Fibroblast of the conjunctiva (primary cell): ENCODE measurements around the gene TCP1.
"Not testable (repeated sequence)": the region's sequence is repeated elsewhere in the genome, so short reads cannot be mapped to it uniquely, and the experiment has no call there.

Experiments
- DNase-seq: peaks from one replicate; pipeline ENCODE4 v3.0.0-alpha.2; 2010; ENCODE audit warnings: low read depth

Gene TCP1

GRCh38 chr6:159817951-159818739, 28.7 kb upstream of the TCP1 start:
- no peak for DNase-seq

DNA sequence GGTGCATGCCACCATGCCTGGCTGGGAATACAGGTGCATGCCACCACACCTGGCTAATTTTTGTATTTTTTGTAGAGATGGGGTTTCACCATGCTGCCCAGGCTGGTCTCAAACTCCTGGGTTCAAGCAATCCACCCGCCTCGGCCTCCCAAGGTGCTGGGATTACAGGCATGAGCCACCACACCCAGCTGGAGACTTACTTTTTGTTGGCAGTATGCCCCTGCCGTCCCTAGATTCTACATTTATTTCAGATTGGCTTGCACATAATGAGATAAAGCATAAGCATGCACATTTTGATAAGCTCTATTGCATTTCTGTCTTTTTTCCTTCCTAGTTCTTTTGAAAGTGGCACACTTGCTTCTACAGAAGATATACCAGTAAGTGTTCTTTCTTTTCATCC, 27.4 kb upstream of the TCP1 start:
- DNase-seq: not testable (repeated sequence)

DNA sequence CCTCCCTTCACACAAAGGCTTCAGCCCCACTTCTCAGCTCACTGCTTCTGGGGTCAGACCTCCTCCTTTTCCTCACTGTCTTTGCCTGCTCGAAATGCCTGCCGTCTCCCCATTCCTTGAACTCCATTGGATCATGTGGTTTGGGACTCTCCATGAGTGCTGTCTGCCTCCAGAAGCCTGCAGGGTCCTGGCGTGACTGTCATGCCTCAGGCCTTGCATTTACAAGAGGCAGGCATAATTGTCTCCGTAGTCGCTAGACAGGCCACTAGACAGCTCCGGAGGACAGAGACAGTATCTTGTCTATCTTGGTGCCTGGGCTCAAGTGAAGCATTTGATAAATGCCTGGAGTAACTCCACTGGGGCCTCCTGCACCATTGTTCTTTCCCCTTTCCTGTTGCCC, 26.0 kb upstream of the TCP1 start:
- DNase-seq: no peak

- no peak for DNase-seq
These were observed 24.4 kb upstream of the TCP1 start for GRCh38 chr6:159813781-159814180.

DNA sequence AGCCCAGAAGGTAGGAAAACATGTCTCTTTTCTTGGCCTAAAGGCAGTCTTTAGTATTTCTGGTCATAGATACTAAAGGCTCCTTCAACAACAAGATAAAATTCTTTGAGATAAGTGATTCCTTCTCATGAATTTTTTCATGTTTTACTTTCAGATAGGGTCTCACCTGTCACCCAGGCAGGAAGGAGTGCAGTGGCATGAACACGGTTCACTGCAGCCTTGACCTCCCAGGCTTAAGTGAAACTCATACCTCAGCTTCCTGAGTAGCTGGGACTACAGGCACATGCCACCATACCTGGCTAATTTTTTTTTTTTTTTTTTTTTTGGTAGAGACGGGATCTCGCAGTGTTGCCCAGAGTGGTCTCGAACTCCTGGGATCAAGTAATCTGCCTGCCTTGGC, 19.7 kb upstream of the TCP1 start:
- DNase-seq: no peak

- DNase-seq: no peak
These were observed 19.2 kb upstream of the TCP1 start for GRCh38 chr6:159808647-159809046.

- no peak for DNase-seq
These were observed 17.9 kb upstream of the TCP1 start for GRCh38 chr6:159807150-159807858.

DNA sequence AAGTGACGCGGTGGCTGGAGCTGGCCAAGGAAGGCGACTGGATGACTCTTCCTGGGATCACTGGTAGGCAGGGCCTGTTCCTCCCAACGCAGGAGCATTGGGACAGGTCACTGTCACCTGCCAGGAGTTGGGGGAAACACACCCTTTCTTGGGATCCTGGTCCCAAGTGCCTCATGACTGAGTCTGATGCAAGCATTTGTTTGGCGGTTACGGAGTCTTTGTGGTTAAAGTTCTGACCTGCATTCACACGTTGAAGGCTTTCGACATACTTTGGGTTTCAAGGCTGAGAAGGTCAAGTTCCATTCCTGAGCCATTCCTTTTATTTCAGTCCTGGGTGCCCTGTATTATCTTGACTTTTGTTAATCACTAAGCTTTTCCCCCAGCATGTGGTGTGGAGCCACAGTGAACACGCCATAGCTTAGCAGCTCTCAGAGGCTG, 16.6 kb upstream of the TCP1 start:
- DNase-seq: no peak

DNA sequence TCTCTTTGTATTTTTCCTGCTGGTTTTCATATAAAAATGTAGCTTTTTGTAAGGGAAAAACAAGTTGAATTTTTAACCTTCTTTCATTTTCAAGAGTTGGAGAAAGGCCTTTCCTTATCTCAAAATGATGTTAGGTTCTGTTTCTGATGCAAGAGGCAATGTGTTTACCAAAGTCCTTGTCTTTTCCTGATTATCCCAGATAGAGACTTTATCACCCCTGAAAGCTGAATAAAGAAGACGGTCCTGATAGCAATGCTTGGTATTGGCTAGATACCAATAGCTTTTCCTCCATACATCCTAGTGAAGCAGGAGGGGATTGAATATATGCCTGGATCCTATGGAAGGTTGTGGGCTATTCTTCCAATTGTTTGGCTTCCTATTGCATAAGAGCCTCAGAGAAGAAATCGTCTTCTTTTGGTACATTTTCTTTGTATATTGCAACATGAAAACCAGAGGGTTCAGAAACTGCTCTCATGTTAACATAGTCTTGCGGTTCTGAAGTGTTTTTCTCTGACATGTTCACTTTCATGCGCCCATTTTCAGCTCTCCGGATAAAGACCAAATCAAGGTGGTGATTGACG, 16.1 kb upstream of the TCP1 start:
- DNase-seq: no peak

DNA sequence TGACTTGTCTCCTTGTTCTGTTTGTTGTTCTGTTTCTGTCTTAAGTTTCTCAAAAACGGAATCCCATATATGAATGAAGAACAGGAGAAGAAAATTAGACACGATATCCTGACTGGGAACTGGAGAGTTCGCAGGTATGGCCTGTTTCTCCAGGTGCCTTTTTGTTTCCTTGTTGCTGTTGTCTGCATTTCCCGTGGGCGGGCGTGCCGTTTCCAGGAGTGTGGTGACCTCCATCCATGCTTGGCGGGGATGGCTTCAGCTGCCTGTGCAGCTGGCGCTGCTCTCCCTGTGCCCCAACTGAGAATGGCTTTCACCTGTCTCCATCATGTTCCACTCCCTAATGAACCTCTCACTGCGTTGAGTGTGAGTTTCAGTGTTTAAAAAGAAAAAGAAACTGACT, 15.1 kb upstream of the TCP1 start:
- DNase-seq: no peak

DNA sequence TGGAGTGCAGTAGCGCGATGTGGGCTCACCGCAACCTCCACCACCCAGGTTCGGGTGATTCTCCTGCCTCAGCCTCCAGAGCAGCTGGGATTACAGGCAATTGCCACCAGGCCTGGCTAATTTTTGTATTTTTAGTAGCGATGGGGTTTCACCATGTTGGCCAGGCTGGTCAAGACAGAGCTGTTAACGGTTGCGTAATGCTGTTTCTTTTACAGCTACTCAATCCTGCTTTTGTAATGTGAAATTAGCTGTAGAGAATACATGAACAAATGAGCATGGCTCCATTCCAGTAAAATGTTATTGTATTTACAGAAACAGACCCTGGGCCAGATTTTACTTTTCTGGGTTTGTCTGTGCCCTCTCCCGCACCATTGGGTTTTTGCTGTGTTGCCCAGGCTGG, 12.5 kb upstream of the TCP1 start:
- DNase-seq: no peak

- DNase-seq: no peak
These were observed 10.9 kb upstream of the TCP1 start, which contains the start of gene PNLDC1 for GRCh38 chr6:159800141-159800865. Gene PNLDC1 (plus strand): TSS chr6:159800276. CDS start chr6:159800308, 32 bp downstream.

DNA sequence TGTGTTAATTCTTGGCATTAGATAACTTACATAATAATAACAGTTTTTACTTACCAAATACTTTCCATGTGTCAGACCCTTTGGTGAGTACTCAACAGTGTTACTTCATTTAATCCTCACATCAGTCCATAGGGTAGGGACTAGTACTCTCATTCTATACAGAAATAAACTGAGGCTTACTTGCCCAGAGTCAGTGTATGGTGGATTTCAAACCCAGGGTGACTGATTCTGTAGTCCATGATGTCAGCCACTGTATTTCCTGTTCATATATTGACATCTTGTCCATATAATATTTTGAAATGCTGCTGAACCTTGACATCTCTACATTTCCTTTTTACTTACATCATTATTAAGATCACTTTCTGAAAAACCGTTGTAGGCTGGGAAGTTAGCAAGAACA, 8.2 kb upstream of the TCP1 start:
- no peak for DNase-seq

- DNase-seq: not testable (repeated sequence)
These were observed 5.6 kb upstream of the TCP1 start for GRCh38 chr6:159794976-159795375.

GRCh38 chr6:159790956-159791598, 1.7 kb upstream of the TCP1 start:
- DNase-seq: no peak

DNA sequence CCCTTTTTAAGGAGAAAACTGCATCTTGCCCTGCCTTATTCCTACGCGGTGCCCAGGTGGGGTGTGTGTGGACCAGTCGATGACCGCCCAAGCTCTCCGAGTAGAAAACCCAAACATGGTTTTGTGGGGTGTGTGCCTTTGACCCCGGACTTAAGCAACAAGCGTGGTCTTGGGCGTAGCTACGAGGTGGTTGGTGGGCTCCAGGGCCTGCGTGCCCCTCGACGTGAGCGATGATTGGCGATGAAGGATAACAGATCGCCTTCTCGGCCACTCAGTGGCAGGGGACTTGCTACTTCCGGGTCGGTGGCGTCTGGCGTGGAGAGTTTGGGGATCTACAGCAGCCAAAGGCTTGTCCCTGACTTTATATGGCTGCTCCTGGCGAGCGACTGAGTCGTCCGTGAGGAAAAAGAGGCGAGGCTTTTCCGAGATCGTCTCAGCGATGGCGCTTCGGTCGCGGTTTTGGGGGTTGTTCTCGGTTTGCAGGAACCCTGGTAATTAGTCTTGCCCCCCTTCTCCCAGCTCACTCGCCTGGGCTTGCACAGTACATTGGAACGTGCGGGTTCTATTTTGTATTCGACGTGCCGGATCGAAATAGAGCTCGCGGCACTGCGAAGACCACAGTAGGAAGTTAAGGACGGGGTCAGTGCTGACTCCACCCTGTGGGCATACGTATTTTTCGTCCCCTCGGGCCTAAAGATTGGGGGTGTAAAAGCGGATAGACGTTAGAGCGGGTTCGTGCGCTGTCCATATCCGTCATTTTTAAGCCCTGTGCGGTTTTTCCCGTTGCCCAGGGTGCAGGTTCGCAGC, 950 bp upstream of the TCP1 start, which contains the start of gene MRPL18:
MRPL18 (plus strand) TSS at position 319 of the 807 bp plus-strand sequence; CDS start at position 440, 121 bp downstream.
- DNase-seq: peak; percentile 97

DNA sequence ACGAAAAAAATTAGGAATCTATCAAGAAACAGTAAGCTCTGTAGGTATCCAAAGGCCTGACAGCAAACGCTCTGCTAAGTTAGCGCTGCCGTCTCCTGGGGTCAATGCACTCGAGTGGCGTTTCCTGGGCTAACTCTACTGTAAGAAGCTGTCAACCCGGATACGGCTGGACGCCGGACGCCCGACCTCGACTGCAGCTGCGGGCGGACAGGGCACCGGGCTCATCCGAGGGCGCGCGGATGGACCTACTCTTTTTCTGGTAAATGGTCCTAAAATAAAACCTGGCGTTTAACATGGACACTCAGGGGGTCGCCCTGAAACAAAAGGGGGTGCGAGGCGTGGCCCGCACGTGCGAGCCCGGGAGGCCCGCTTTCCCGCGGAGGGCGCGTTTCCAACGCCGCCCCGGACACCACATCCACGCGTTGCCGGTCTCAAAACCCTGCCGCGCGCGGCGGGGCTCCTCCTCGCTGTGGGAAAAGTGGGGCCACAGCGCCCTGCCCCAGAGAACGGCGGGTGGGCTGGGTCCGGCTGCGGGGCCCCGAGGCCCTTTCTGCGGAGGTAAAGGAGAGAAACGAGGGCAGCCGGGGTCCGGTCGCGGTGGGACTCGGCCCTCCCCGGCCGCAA, 537 bp downstream of the TCP1 start:
- DNase-seq: no peak

DNA sequence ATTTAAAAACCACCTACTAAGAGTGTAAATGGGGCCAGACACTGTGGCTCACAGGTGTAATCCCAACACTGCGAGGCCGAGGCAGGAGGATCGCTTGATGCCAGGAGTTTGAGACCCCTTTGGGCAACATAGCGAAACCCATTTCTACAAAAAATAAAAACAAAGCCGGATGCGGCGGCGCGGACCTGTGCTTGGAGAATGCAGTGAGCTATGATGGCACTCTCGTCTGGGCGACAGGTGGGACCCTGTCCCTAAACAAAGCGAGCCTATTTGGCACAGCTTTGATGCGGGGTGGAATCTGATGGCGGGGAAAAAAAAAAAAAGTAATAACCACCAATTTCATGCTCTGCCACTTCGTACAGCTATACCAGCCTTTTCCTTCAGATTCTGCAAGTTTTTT, 1.1 kb downstream of the TCP1 start:
- no peak for DNase-seq

DNA sequence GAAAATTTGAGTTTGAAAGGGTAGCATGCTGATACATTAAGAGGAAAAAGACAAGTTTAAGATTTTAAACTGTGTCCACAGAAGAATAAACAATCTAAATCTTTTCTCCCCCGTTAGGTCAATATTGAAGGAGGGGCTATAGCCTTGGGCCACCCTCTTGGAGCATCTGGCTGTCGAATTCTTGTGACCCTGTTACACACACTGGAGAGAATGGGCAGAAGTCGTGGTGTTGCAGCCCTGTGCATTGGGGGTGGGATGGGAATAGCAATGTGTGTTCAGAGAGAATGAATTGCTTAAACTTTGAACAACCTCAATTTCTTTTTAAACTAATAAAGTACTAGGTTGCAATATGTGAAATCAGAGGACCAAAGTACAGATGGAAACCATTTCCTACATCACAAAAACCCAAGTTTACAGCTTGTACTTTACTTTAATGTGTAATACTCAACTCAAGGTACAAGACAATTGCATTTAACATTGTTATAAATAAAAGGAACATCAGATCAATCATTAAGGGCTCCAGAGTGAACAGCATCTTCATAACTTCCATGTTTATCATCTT, 10.8 kb downstream of the TCP1 start:
- DNase-seq: no peak

GRCh38 chr6:159778131-159778530, 11.3 kb downstream of the TCP1 start:
- no peak for DNase-seq
